ENCODE data around the gene GTF2H1.
"Not testable (repeated sequence)": the region's sequence is repeated elsewhere in the genome, so short reads cannot be mapped to it uniquely, and the experiment has no call there.

The GTF2H1 gene

GRCh38 chr11:18383388-18384156 is 61.2 kb downstream of the GTF2H1 start:
- DNase-seq: peak; percentile 76

- peak; percentile 59 for DNase-seq
These were observed 61.8 kb downstream of the GTF2H1 start for GRCh38 chr11:18384157-18384641.

GRCh38 chr11:18390088-18390487 is 67.7 kb downstream of the GTF2H1 start:
- no peak for DNase-seq

- DNase-seq: no peak
These were observed 70.3 kb downstream of the GTF2H1 start for GRCh38 chr11:18392434-18393321.

GRCh38 chr11:18393581-18394274 is 71.4 kb downstream of the GTF2H1 start:
- DNase-seq: peak; percentile 54

GRCh38 chr11:18394275-18394927 is 72.0 kb downstream of the GTF2H1 start, which contains the start of gene LDHA:
LDHA (plus strand) TSS chr11:18394563; CDS start chr11:18396843, 2,280 bp downstream.
- peak; percentile 94 for DNase-seq

- DNase-seq: peak; percentile 37
These were observed 72.8 kb downstream of the GTF2H1 start for GRCh38 chr11:18394928-18395734.

GRCh38 chr11:18395735-18396504 is 73.6 kb downstream of the GTF2H1 start:
- peak; percentile 99 for DNase-seq

GRCh38 chr11:18397921-18398320 is 75.6 kb downstream of the GTF2H1 start:
- DNase-seq: no peak

- DNase-seq: not testable (repeated sequence)
These were observed 78.7 kb downstream of the GTF2H1 start for GRCh38 chr11:18401077-18401476.

- no peak for DNase-seq
These were observed 81.7 kb downstream of the GTF2H1 start for GRCh38 chr11:18404062-18404461.

GRCh38 chr11:18407400-18407799 is 85.0 kb downstream of the GTF2H1 start:
- not testable (repeated sequence) for DNase-seq

- DNase-seq: no peak
These were observed 86.4 kb downstream of the GTF2H1 start for GRCh38 chr11:18408558-18409291.

- DNase-seq: no peak
These were observed 94.1 kb downstream of the GTF2H1 start for GRCh38 chr11:18416459-18416858.
